ENCODE measurements around the gene CD44.

GRCh38 chr11:35109041-35109440, 29.9 kb upstream of the CD44 start:
- TF ChIP-seq CTCF (IDR thresholded peaks at IDR 0.05) (no peak), POLR2A (IDR thresholded peaks at IDR 0.05) (no peak)

Measured in heart left ventricle (tissue), 13 donors.